Body of pancreas (tissue), 4 donors: ENCODE data around the gene SPAST. TPM values are rescaled to one million over a fixed set of nuclear protein-coding genes. Genes with fewer than 3 reads are reported as not detected.
"Not testable (repeated sequence)": the region's sequence is repeated elsewhere in the genome, so short reads cannot be mapped to it uniquely, and the experiment has no call there.

ENCODE experiments used
- ATAC-seq: fragments of 150-250 bp; one replicate; pipeline ENCODE4 v1.9.1; 2016
- DNase-seq, 4 donors: peaks; one replicate each; pipeline ENCODE4 v3.0.0-alpha.2; 2019
- H3K27ac ChIP-seq, 4 donors: fragments of 200-600 bp; sonication (generic); 1 replicate in 3 of 4; 2 replicates in 1 of 4; pipeline versions ENCODE4 v1.5.1 to v1.6.1; 2016 to 2019; ENCODE audit warnings: mild to moderate bottlenecking in 1 of 4, mixed read lengths in 1 of 4, moderate library complexity in 1 of 4
- H3K27me3 ChIP-seq, 2 donors: fragments of 200-600 bp; sonication (generic); one replicate each; pipeline ENCODE4 v1.6.0; 2016; ENCODE audit warnings: mild to moderate bottlenecking in 1 of 2
- H3K36me3 ChIP-seq, 2 donors: fragments of 200-600 bp; sonication (generic); replicated peaks in 1 of 2; 2 replicates each; pipeline ENCODE4 v1.5.1; 2016; ENCODE audit warnings: low read depth in 2 of 2; ENCODE audit not compliant: insufficient read depth in 1 of 2
- H3K4me1 ChIP-seq: fragments of 200-600 bp; sonication (generic); one replicate; pipeline ENCODE4 v1.6.0; 2016
- H3K4me3 ChIP-seq, 2 donors: fragments of 200-600 bp; sonication (generic); 1 replicate in 1 of 2; 2 replicates in 1 of 2; pipeline ENCODE4 v1.5.1; 2016 to 2019
- H3K9me3 ChIP-seq, 3 donors: fragments of 200-600 bp; sonication (generic); 1 replicate in 2 of 3; 2 replicates in 1 of 3; pipeline ENCODE4 v1.5.1; 2016
- POLR2A ChIP-seq, 3 donors: fragments of 450-650 bp; IDR thresholded peaks; one replicate each; pipeline ENCODE4 v1.6.1; 2016; ENCODE audit warnings: antibody characterized with exemption in 3 of 3, mild to moderate bottlenecking in 2 of 3
- WGBS, 2 donors: methylation state at CpG; one replicate each; pipeline ENCODE4 v1.1.5; 2017; 5-methylcytosine and 5-hydroxymethylcytosine counted together
- intact Hi-C: fragments of 100-400 bp; cut with DNase I; formaldehyde crosslinking; loops from one replicate; pipeline ENCODE4 v1.15.1; 2023
- total RNA-seq, 2 donors: library from RNA; depleted of rRNA; stranded (reverse); fragments of >200 nt; gene quantifications; one replicate each; pipeline ENCODE4 v1.1.0, GENCODE V29; 2016
- TF ChIP-seq, protein P1 (sequence below), 7 experiments: fragments of 450-650 bp in 4 of 7; fragments of 200-600 bp in 3 of 7; sonication (generic) in 3 of 7; IDR thresholded peaks; one replicate each; pipeline ENCODE4 v1.5.1; 2016 to 2019; ENCODE audit warnings: antibody characterized with exemption in 7 of 7

The SPAST gene
- total RNA-seq, 2 donors from 2014 or later: 10.6 to 23.7 TPM

DNA sequence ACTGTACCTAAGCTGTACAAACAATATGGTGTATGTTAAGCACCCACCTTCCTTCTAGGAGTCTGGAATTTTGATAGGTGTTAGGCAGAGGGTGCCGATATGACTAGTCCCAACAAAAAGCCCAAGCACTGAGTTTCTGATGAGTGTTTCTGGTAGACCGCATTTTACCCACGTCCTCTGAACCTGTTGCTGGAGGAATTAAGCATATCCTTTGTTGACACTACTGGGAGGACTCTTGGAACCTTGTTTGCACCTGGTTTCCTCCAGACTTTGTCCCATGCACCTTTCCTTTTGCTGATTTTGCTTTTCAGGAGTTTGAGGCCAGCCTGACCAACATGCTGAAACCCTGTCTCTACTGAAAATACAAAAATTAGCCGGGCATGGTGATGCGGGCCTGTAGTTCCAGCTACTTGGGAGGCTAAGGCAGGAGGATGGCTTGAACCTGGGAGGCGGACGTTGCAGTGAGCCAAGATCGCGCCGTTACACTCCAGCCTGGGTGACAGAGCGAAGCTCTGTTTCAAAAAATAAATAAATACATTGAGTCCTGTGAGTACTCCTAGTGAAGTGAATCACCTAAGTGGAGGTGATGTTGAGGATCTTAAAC lies 11.4 kb upstream of the SPAST start:
- Histone ChIP-seq H3K4me3 (no peak overlapping the region), H3K9me3 (no peaks in the 10 kb centered on the region), H3K4me1 (no peaks in the 10 kb centered on the region), H3K36me3 (no peaks in the 10 kb centered on the region), H3K27me3 (no peaks in the 10 kb centered on the region), H3K27ac (no peak overlapping the region)
- no peak for TF ChIP-seq POLR2A (IDR thresholded peaks at IDR 0.05)
- TF ChIP-seq, protein P1, sequence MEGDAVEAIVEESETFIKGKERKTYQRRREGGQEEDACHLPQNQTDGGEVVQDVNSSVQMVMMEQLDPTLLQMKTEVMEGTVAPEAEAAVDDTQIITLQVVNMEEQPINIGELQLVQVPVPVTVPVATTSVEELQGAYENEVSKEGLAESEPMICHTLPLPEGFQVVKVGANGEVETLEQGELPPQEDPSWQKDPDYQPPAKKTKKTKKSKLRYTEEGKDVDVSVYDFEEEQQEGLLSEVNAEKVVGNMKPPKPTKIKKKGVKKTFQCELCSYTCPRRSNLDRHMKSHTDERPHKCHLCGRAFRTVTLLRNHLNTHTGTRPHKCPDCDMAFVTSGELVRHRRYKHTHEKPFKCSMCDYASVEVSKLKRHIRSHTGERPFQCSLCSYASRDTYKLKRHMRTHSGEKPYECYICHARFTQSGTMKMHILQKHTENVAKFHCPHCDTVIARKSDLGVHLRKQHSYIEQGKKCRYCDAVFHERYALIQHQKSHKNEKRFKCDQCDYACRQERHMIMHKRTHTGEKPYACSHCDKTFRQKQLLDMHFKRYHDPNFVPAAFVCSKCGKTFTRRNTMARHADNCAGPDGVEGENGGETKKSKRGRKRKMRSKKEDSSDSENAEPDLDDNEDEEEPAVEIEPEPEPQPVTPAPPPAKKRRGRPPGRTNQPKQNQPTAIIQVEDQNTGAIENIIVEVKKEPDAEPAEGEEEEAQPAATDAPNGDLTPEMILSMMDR (IDR thresholded peaks at IDR 0.05): no peak
- WGBS, 2 donors: 89 to 93% methylated on average over 10 to 11 of the region's 11 CpGs
- ATAC-seq (no peak), DNase-seq (no peak)
- intact Hi-C loops: no loop called here

DNA sequence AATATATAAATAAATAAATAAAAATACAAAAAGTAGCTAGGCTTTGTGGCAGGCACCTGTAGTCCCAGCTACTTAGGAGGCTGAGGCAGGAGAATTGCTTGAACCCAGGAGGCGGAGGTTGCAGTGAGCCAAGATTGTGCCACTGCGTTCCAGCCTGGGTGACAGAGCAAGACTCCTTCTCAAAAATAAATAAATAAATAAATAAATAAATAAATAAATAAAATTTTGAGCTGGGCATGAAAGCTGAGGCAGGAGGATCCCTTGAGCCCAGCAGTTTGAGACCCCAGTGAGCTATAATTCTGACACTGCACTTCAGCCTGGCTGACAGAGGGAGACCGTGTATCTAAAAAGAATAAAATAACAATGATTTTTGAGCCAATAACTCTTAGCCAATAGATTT lies 8.8 kb upstream of the SPAST start:
- 68 to 71% methylated on average over 3 of the region's 3 CpGs for WGBS, 2 donors
- H3K9me3 ChIP-seq, H3K4me1 ChIP-seq, H3K4me3 ChIP-seq, intact Hi-C loops, DNase-seq, H3K27ac ChIP-seq, ATAC-seq, H3K27me3 ChIP-seq, H3K36me3 ChIP-seq: not testable (repeated sequence)

DNA sequence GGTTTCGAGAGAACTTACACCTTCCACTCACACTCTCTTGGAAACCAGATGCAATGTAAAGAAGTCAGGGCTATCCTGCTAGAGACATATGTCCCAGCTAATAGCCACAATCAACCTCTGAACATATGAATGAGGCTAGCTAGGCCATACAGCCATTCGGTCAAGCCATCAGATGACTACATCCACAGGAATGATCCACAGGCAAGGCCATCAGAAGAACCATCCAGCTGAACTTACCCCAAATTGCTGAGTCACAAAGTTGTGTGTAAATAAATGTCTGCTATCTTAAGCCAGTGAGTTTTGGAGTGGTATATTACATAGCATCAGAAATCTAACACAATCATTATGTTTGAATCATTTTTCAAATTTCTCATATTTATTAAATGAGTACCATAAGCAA lies 5.2 kb upstream of the SPAST start:
- whole genome bisulfite sequencing, 2 donors: 92% methylated on average over 2 of the region's 2 CpGs
- Histone ChIP-seq H3K9me3 (no peaks in the 10 kb centered on the region), H3K27ac (no peak overlapping the region), H3K36me3 (no peaks in the 10 kb centered on the region), H3K27me3 (no peaks in the 10 kb centered on the region), H3K4me3 (no peak overlapping the region), H3K4me1 (no peaks in the 10 kb centered on the region)
- intact Hi-C loops: no loop called here
- TF ChIP-seq, protein P1 (IDR thresholded peaks at IDR 0.05): no peak
- TF ChIP-seq POLR2A (IDR thresholded peaks at IDR 0.05): no peak
- DNase-seq (no peak), ATAC-seq (no peak)

- H3K9me3 ChIP-seq: no peaks in the 10 kb centered on the region
- H3K27ac ChIP-seq: no peak overlapping the region
- H3K4me1 ChIP-seq: peaks cover 6% of the 10 kb centered on the region
- 91 to 94% methylated on average over 2 of the region's 2 CpGs for WGBS, 2 donors
- no peaks in the 10 kb centered on the region for H3K27me3 ChIP-seq
- no peaks in the 10 kb centered on the region for H3K36me3 ChIP-seq
- no peak for DNase-seq
- TF ChIP-seq, protein P1 (IDR thresholded peaks at IDR 0.05): no peak
- TF ChIP-seq POLR2A (IDR thresholded peaks at IDR 0.05): no peak
- no peak for ATAC-seq
- intact Hi-C loops: no loop called here
- no peak overlapping the region for H3K4me3 ChIP-seq
Observed at GRCh38 chr2:32060266-32060665, 3.1 kb upstream of the SPAST start.

GRCh38 chr2:32061430-32061829 lies 1.9 kb upstream of the SPAST start:
- Histone ChIP-seq H3K4me3 (no peak overlapping the region), H3K27ac (peak overlapping the region in 2 of 4 donors; percentile 93 to 99), H3K36me3 (no peaks in the 10 kb centered on the region), H3K27me3 (no peaks in the 10 kb centered on the region), H3K4me1 (peaks cover 10% of the 10 kb centered on the region), H3K9me3 (no peaks in the 10 kb centered on the region)
- DNase-seq (no peak), ATAC-seq (no peak)
- no peak for TF ChIP-seq POLR2A (IDR thresholded peaks at IDR 0.05)
- TF ChIP-seq, protein P1 (IDR thresholded peaks at IDR 0.05): no peak
- 93 to 98% methylated on average over 8 of the region's 8 CpGs for WGBS, 2 donors
- intact Hi-C loops: no loop called here
